GM19397 (cell line): Measurements from ENCODE around the gene UBAC1.
A peak's percentile ranks its signal among the peaks of the same experiment; 100 is the strongest.
"Not testable (repeated sequence)": the region's sequence is repeated elsewhere in the genome, so short reads cannot be mapped to it uniquely, and the experiment has no call there.

Experiments
- ATAC-seq: cut with Tn5 transposase; IDR thresholded peaks from one replicate; pipeline ENCODE4 v1.9.1; 2021; ENCODE audit warnings: mild to moderate bottlenecking, moderate library complexity; ENCODE audit not compliant: unreplicated experiment

UBAC1 gene

GRCh38 chr9:135902655-135903357 is 58.4 kb downstream of the UBAC1 start:
- no peak for ATAC-seq

DNA sequence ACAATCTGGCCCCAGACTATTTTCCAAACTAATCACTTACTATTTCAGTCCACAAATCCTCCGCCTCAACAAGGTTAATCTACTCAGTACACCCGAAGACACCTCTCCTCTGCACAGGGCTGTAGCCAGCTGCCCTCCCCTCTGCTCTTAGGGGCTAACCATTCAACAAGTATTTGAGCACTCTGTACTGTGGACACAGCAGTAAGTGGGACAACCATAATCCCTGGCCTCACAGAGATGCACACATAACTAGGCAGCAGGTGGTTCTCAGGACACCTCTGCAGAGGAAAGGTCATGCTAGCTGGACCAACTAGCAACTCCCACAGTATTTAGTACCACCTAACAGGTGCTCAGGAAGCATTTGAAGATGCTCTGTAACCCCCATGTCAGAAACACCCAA is 59.3 kb downstream of the UBAC1 start:
- ATAC-seq: no peak

DNA sequence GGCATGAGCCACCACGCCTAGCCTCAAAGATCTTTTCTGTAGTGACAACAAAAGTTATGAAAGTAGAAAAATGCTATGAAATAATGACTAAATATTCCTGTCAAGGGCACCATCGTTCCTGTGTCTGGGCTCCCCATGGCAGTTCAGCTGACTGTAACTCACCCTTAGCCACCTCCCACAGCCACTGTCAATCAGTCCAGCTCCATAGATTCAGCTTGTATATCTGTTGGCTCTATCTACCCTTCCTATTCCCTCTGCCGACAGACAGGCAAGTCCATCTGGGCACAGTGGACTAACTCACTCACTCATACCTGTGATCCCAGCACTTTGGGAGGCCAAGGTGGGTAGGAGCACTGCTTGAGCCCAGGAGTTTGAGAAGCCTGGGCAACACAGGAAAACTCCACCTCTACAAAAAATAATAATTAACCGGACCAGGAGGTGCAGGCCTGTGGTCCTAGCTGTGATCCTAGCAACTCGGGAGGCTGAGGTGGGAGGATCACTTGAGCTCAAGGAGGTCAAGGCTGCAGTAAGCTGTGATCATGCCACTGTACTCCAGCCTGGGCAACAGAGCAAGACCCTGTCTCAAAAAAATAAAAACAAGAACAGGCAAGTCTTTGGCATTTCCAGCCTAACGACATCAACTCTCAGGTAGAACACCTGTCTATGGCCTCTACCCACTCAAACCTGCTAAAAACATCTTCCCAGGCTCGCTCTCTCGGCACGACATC is 60.0 kb downstream of the UBAC1 start:
- ATAC-seq: no peak

- ATAC-seq: no peak
Measured at GRCh38 chr9:135898634-135899407, 62.4 kb downstream of the UBAC1 start.

DNA sequence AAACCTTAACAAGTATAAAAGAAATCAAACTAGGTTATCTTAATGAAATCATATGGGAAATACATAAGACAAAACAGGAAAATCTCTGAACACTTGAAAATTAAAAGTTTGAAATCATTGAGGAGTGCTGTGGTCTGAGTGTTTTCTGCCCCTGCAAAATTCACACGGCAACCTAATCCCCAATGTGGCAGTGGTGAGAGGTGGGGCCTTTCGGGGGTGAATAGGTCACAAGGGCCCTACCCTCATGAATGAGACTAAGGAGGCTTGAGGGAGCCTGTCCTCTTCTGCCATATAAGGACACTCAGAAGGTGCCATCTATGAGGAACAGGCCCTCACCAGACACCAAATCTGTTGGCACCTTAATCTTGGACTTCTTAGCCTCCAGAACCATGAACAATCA is 64.5 kb downstream of the UBAC1 start:
- ATAC-seq: no peak

DNA sequence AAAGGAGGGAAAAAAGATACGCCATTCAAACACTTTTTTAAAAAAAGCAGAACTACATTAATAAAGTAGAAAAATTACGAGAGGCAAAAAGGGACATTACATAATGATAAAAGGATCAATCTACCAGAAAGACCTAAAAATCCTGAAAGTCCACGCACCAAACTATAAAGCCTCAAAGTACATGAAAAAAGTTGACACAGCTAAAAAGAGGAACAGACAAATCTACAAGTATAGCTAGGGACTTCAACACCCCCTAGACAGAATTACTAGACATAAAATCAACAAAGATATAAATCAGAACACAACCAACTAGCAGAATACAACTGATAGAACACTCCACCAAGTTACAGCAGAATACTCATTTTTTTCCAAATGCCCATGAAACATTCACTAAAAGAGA is 65.0 kb downstream of the UBAC1 start:
- no peak for ATAC-seq

DNA sequence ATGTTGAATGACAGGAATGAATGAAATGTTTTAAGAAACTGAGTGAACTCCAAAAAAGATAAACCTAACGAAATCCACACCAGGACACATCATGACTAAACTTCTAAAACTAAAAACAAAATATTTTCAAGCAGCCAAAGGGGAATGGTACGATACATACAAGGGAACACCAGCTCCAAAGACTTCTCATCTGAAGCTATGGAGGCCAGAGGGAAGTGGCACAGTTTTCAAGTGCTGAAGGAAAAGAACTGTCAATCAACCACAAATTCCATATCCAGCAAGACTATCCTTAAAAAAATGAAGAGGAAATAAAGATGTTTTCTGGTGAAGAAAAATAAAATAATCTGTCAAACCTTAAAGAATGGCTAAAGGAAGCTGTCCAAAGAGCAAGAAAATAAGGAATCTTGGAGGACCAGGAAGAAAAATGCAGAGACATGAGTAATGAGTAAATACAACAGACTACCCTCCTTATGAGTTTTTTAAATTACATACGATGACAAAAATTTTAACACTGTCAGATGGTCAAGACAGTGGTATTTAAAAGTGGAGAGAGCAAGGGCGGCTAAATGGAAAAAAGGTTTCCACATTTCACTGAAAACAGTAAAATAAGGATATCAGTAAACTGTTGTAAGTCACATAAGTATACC is 65.8 kb downstream of the UBAC1 start:
- no peak for ATAC-seq

- ATAC-seq: no peak
Measured at GRCh38 chr9:135893104-135893503, 68.1 kb downstream of the UBAC1 start.

- not testable (repeated sequence) for ATAC-seq
Measured at GRCh38 chr9:135892327-135892726, 68.8 kb downstream of the UBAC1 start.

- ATAC-seq: no peak
Measured at GRCh38 chr9:135891027-135891631, 70.0 kb downstream of the UBAC1 start.

GRCh38 chr9:135890190-135891026 is 70.8 kb downstream of the UBAC1 start:
- no peak for ATAC-seq

- ATAC-seq: no peak
Measured at GRCh38 chr9:135889564-135890189, 71.5 kb downstream of the UBAC1 start.

DNA sequence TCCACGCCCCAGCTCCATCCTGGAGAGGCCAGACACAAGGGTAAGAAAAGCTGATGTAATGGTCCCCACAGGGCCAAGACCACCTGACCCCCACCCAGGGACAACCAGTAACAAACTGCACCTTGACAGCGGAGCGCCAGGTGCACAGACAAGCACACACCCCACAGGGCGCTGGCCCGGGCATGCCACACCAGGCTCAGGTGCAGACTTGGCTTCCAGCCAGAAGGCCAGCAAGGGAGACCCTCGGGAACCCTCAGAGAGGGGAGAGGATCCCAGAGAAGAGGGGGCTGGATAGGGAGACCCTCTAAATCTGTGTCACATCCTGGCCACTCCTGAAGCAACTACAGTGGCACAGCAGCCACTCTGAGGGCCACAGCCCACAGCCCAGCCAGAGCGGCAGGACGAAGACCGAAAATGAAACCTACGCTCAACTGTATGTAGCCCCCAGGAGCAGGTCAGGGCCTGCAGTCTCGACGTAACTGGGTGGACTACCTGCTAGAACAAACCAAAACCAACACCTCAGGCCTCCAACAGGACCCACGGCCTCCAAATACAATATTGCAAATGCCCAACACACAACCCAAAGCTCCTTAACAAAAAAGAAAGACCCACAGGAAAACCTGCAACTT is 72.3 kb downstream of the UBAC1 start:
- ATAC-seq: no peak

- no peak for ATAC-seq
Measured at GRCh38 chr9:135888126-135888765, 72.9 kb downstream of the UBAC1 start.

DNA sequence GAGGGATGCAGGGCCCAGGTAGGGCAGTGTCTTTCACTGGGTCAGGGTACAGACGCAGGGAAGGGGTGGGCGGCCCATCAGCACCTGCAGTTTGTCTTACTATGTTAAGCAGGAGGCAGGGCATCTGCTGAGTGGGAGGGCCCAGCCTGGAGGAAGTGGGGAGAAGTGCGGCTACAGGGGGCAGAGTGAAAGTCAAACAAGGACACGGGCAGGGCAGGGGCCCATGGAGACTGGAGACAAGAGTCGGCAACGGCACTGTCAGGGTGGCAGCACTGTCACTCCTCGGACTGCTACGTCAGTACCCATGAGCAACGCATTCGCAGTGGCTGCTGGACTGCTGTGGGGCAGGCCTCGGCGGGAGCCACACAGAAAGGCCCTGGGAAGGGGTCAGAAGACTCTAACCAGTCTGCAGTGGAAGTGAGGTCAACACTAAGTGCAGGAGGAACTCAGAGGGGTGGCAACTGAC is 73.6 kb downstream of the UBAC1 start:
- peak; percentile 66 for ATAC-seq

GRCh38 chr9:135887021-135887507 is 74.1 kb downstream of the UBAC1 start:
- no peak for ATAC-seq

DNA sequence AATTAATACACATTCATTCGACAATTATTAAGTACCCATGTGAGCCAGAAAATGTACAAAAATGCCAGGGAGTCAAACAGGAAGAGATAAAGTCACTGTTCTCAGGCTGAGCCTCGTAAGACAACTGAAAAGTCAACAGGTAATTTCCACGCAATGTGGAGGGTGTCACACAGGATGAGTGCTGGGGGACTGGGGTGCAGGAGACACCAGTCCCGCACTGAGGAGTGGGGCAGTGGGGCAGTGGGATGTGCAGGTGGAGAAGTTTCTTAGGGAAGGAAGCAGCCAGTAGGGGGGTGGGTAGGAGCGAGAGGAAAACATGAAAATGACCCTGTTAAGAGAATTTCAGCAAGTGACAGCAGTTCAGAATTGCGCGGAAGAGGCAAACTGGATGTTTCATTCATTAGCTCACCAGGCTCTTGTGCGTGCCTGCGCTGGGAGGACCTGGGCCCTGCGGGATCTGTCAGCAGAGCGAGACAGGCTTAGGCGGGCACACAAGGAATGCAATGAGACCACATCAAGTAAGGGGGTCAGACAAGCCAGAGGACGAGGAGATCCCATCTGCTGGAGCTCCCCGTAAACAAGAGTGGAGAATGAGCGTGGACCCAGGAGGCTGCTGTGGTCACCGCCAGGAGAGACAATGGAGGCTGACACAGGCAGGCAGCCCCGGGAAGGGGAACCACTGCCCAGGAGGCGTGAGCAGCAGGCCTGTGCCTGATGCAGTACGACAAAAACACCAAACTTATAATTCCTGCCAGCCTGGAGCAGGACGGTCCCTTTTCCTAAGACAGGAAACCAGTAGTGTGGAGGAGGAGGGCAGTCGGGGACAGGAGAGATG is 74.8 kb downstream of the UBAC1 start:
- ATAC-seq: no peak
